Neutrophil (primary cell): ENCODE results near the gene MLLT10.

Source experiments
- H3K27ac ChIP-seq: fragments of 200-600 bp; sonication (generic); 2 replicates; pipeline ENCODE4 v1.5.1; 2016; ENCODE audit warnings: mild to moderate bottlenecking, moderate library complexity
- H3K27me3 ChIP-seq: fragments of 200-600 bp; sonication (generic); 2 replicates; pipeline ENCODE4 v1.6.0; 2016; ENCODE audit warnings: mild to moderate bottlenecking
- H3K36me3 ChIP-seq: fragments of 200-600 bp; sonication (generic); 2 replicates; pipeline ENCODE4 v1.5.1; 2017
- H3K4me1 ChIP-seq, 2 experiments: fragments of 200-600 bp in 1 of 2; sonication (generic) in 1 of 2; 1 replicate in 1 of 2; 2 replicates in 1 of 2; pipeline versions ENCODE4 v1.5.1 to v1.6.1; 2013 to 2016; ENCODE audit warnings: low read depth in 1 of 2, low read length in 1 of 2, mild to moderate bottlenecking in 1 of 2, moderate library complexity in 1 of 2; ENCODE audit not compliant: control insufficient read depth in 1 of 2, insufficient read depth in 1 of 2
- H3K4me3 ChIP-seq, 2 experiments: fragments of 200-600 bp in 1 of 2; sonication (generic) in 1 of 2; 1 replicate in 1 of 2; 2 replicates in 1 of 2; pipeline ENCODE4 v1.5.1; 2013 to 2016; ENCODE audit warnings: low read depth in 1 of 2, low read length in 1 of 2, mild to moderate bottlenecking in 1 of 2, moderate library complexity in 1 of 2
- H3K9me3 ChIP-seq: fragments of 200-600 bp; sonication (generic); 2 replicates; pipeline ENCODE4 v1.5.1; 2016
- TF ChIP-seq, protein P1 (sequence below): fragments of 200-600 bp; sonication (generic); IDR thresholded peaks from 2 replicates; pipeline ENCODE4 v1.5.1; 2016; ENCODE audit warnings: antibody characterized with exemption

The MLLT10 gene

DNA sequence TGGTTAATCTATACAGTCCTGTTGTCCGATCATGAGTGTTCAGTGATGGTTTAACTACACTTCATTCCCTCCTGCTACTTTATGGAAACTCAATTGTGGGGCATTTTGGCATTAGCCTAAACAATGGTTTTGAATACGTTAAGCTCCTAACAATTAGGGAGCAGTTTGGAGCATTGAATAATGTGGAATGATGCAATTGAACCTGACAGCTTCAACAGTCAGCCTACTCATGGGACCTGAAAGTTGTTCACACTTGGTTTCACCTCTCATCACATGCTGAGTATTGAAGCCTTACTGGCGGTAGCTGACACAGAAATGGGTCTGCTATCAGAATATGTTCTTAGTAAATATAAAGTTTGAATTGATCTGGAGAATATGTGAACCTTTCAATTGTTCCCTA lies 186.1 kb downstream of the MLLT10 start:
- H3K4me3 ChIP-seq: no peak overlapping the region
- TF ChIP-seq, protein P1, sequence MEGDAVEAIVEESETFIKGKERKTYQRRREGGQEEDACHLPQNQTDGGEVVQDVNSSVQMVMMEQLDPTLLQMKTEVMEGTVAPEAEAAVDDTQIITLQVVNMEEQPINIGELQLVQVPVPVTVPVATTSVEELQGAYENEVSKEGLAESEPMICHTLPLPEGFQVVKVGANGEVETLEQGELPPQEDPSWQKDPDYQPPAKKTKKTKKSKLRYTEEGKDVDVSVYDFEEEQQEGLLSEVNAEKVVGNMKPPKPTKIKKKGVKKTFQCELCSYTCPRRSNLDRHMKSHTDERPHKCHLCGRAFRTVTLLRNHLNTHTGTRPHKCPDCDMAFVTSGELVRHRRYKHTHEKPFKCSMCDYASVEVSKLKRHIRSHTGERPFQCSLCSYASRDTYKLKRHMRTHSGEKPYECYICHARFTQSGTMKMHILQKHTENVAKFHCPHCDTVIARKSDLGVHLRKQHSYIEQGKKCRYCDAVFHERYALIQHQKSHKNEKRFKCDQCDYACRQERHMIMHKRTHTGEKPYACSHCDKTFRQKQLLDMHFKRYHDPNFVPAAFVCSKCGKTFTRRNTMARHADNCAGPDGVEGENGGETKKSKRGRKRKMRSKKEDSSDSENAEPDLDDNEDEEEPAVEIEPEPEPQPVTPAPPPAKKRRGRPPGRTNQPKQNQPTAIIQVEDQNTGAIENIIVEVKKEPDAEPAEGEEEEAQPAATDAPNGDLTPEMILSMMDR: no peak
- H3K9me3 ChIP-seq: no peaks in the 10 kb centered on the region
- H3K27ac ChIP-seq: no peak overlapping the region
- H3K36me3 ChIP-seq: peaks cover 22% of the 10 kb centered on the region
- H3K27me3 ChIP-seq: no peaks in the 10 kb centered on the region
- peaks cover 7 to 10% of the 10 kb centered on the region in 2 experiments for H3K4me1 ChIP-seq

DNA sequence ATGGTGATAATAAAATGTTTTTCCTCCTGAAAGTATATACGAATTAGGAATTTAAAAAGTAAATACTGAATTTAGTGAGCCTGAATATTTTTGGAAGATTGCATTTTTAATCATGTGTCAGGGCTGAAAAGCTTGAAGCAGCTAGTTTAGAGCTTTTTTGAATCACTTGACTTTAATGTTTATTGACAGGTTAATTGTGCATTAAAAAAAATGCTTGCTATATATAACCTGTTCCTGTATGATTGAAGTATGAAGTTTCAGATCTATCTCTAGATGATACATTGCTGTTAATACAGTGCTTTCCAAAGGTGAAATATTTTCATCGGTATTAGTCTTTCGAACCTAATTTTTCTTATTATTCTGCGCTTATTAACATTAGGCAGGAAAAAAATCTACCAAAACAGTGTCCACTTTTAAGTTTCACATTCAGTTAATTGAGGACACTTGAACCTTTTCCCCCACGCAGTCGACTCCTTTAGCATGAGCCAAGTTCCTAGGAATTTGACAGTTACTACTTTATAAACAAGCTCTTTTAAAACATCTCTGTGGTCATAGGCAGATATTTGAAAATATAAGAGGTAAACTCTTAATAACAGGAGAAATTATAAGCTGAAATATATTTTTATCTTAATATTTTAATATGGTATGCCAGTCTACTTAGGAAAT lies 187.1 kb downstream of the MLLT10 start:
- TF ChIP-seq, protein P1: no peak

DNA sequence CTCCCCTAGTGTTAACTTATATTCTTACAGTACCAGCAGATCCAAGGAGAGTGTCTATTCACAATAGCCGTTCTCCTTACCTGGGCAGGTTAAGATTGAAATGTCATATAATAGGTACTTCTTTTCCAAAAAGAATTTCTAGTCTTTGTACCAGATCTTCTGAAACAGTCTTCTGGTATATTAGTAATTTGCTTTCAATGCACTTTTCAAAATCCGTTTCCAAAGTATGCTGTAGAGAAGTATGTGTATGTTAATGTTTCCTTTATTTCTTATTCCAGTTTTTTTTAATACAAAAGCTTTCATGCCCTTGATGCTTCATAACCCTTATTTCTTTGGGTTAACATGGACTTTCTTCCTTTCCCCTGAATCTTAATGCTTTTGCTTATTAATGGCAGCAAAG lies 188.2 kb downstream of the MLLT10 start:
- Histone ChIP-seq H3K27me3 (no peaks in the 10 kb centered on the region), H3K27ac (no peak overlapping the region), H3K4me1 (peaks cover 9 to 13% of the 10 kb centered on the region in 2 experiments), H3K4me3 (no peak overlapping the region), H3K9me3 (no peaks in the 10 kb centered on the region), H3K36me3 (peaks cover 15% of the 10 kb centered on the region)
- TF ChIP-seq, protein P1: no peak

More for the DNA sequence above, 187.1 kb downstream of the MLLT10 start:
- Histone ChIP-seq H3K27ac (no peak overlapping the region), H3K9me3 (no peaks in the 10 kb centered on the region), H3K4me3 (no peak overlapping the region), H3K27me3 (no peaks in the 10 kb centered on the region), H3K4me1 (peaks cover 9 to 13% of the 10 kb centered on the region in 2 experiments), H3K36me3 (peaks cover 11% of the 10 kb centered on the region)

DNA sequence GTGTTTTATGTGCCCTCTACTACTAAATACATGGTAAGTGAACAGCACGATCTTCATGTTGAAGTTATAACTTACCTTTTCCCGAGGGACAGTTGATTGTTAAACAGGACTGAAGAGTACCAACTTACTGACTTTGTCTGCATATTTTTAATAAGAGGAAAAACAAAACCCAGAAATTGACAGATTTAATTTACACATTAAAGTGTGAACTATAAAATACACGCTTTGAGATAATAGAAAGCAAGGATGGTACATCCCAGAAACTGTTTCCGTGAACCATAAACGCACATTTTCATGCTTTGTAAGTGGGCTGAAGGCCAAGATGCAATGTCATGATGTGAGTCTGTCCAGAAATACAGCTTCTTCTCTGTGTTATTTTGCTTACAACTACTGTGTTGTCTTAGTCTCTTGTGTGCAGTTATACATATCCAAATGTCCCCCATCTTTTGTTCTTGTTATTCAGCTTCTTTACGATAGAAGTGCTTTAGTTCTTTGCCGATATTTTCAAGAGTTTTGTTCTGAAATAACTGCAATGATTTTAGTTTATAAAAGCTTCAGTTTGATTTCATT lies 190.1 kb downstream of the MLLT10 start:
- Histone ChIP-seq H3K27ac (peak overlapping the region; percentile 68), H3K27me3 (no peaks in the 10 kb centered on the region), H3K4me3 (no peak overlapping the region), H3K9me3 (no peaks in the 10 kb centered on the region), H3K36me3 (peaks cover 11% of the 10 kb centered on the region), H3K4me1 (peaks cover 9 to 13% of the 10 kb centered on the region in 2 experiments)
- TF ChIP-seq, protein P1: no peak

DNA sequence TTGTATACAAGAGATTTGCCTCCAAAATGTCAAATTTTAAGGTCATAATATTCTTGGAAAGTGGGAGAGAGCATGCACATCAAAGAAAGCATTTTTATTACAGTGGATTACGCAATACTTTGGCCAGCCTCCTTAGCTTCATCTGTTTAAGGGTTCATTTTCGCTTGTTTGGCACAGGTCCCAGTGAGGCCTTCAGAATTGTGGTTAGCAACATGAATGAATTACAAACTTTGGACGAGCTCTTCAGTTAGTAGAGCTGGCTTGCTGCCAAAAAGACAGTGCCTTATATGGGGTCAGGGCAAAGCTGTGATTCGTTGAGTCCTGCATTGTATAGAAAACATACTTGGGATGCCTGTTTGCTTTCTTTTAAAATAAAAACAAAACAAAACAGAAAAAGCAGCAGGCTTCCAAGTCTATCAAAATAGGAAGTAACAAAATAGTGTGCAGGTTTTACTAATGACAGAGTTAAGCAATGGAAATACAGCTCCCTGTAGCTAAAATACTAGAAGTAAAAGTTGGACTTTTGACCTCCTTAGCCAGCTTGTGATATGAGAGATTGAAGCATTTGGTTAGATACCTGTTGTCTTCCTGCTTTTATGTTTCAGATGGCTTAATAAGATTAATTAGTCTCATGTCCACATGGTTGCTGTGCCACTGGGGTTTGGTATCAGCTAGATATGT lies 190.8 kb downstream of the MLLT10 start:
- TF ChIP-seq, protein P1: no peak
- H3K27ac ChIP-seq: peak overlapping the region; percentile 68
- peaks cover 18% of the 10 kb centered on the region for H3K36me3 ChIP-seq
- H3K9me3 ChIP-seq: no peaks in the 10 kb centered on the region
- peaks cover 9 to 13% of the 10 kb centered on the region in 2 experiments for H3K4me1 ChIP-seq
- H3K27me3 ChIP-seq: no peaks in the 10 kb centered on the region
- no peak overlapping the region for H3K4me3 ChIP-seq
